Endothelial cell of umbilical vein (primary cell): ENCODE measurements around the gene NXPE3. TPM values are rescaled to one million over a fixed set of nuclear protein-coding genes. Genes with fewer than 3 reads are reported as not detected.
A peak's percentile ranks its signal among the peaks of the same experiment; 100 is the strongest.

Source experiments
- BruUV-seq: library from RNA; stranded (reverse); fragments of 400-500 nt; replicated peaks from 2 replicates; lab custom pipeline; 2021; lab: Mats Ljungman, UMichigan
- CTCF ChIA-PET: fragments of 300-600, 350-600 bp; sonication (Branson Sonifier 250); formaldehyde crosslinking; loops from one replicate; lab custom pipeline; 2021; ENCODE audit warnings: antibody characterized with exemption, inconsistent platforms; lab: Charles Lee
- POLR2A ChIA-PET: fragments of 300-600, 350-600 bp; sonication (Branson Sonifier 250); formaldehyde crosslinking; loops from one replicate; lab custom pipeline; 2021; ENCODE audit warnings: antibody characterized with exemption, inconsistent platforms; lab: Charles Lee
- DNase-seq: peaks from one replicate; pipeline ENCODE4 v3.0.0-alpha.2; 2011; ENCODE audit warnings: low read depth, low spot score
- FAIRE-seq: peaks from 2 replicates; lab custom pipeline; 2011; peaks lifted over from hg19 to GRCh38; lab: Jason Lieb, UNC
- H2AFZ ChIP-seq: 2 replicates; pipeline ENCODE4 v1.6.0; 2012; ENCODE audit warnings: low read depth, low read length, control low read depth, inconsistent platforms
- H3K27ac ChIP-seq: 2 replicates; pipeline ENCODE4 v1.5.1; 2011; ENCODE audit warnings: low read depth, mild to moderate bottlenecking, control low read depth, low read length, moderate library complexity; ENCODE audit not compliant: insufficient read depth
- H3K27me3 ChIP-seq, 2 experiments: 2 replicates each; pipeline versions ENCODE4 v1.6.0 to v1.6.1; 2011; ENCODE audit warnings: low read length in 2 of 2, mixed read lengths in 1 of 2; ENCODE audit not compliant: control insufficient read depth in 2 of 2, insufficient read depth in 2 of 2
- H3K36me3 ChIP-seq, 2 experiments: 2 replicates in 1 of 2; 3 replicates in 1 of 2; pipeline ENCODE4 v1.5.1; 2011; ENCODE audit warnings: low read length in 2 of 2, mild to moderate bottlenecking in 1 of 2, moderate library complexity in 1 of 2; ENCODE audit not compliant: control insufficient read depth in 2 of 2, insufficient read depth in 2 of 2; ENCODE audit errors: extremely low read depth in 1 of 2
- H3K4me1 ChIP-seq: 3 replicates; pipeline ENCODE4 v1.5.1; 2011; ENCODE audit warnings: mild to moderate bottlenecking, low read length; ENCODE audit not compliant: control insufficient read depth, insufficient read depth; ENCODE audit errors: extremely low read depth
- H3K4me2 ChIP-seq: 2 replicates; pipeline ENCODE4 v1.6.1; 2011; ENCODE audit warnings: low read length, control low read depth, mixed read lengths; ENCODE audit not compliant: insufficient read depth
- H3K4me3 ChIP-seq, 3 experiments: fragments of 200-600 bp in 1 of 3; sonication (generic), shearing (Covaris generic) in 1 of 3; replicated peaks in 1 of 3; 2 replicates each; pipeline ENCODE4 v1.5.1; 2011 to 2016; ENCODE audit warnings: control low read depth in 3 of 3, low read length in 3 of 3, mild to moderate bottlenecking in 2 of 3, inconsistent platforms in 1 of 3, low read depth in 1 of 3, moderate library complexity in 1 of 3; ENCODE audit not compliant: insufficient read depth in 1 of 3
- H3K79me2 ChIP-seq: 2 replicates; pipeline ENCODE4 v1.6.0; 2012; ENCODE audit warnings: low read length, inconsistent platforms; ENCODE audit not compliant: control insufficient read depth, insufficient read depth
- H3K9ac ChIP-seq: replicated peaks from 2 replicates; pipeline ENCODE3; 2011; ENCODE audit warnings: low read length, control low read depth; ENCODE audit not compliant: insufficient read depth; ENCODE audit errors: extremely low read depth
- H3K9me1 ChIP-seq: replicated peaks from 3 replicates; pipeline ENCODE4 v1.6.0; 2011; ENCODE audit warnings: mild to moderate bottlenecking, low read length; ENCODE audit not compliant: control insufficient read depth, insufficient read depth; ENCODE audit errors: extremely low read depth
- H3K9me3 ChIP-seq: replicated peaks from 2 replicates; pipeline ENCODE4 v1.5.1; 2012; ENCODE audit warnings: low read length, inconsistent platforms; ENCODE audit not compliant: control insufficient read depth, insufficient read depth
- H4K20me1 ChIP-seq: replicated peaks from 2 replicates; pipeline ENCODE3; 2011; ENCODE audit warnings: mild to moderate bottlenecking, low read length; ENCODE audit not compliant: control insufficient read depth, insufficient read depth; ENCODE audit errors: extremely low read depth
- CTCF ChIP-seq, 2 donors: IDR thresholded peaks; 1 replicate in 1 of 2; 2 replicates in 1 of 2; pipeline ENCODE4 v1.5.1; 2011; ENCODE audit warnings: low read length in 2 of 2, mild to moderate bottlenecking in 2 of 2, moderate library complexity in 2 of 2, control low read depth in 1 of 2, inconsistent platforms in 1 of 2, low read depth in 1 of 2; ENCODE audit not compliant: insufficient read depth in 1 of 2; ENCODE audit errors: extremely low read depth in 1 of 2
- EZH2 ChIP-seq: IDR thresholded peaks from 2 replicates; pipeline ENCODE4 v1.6.1; 2012; ENCODE audit warnings: borderline replicate concordance, low read depth, mild to moderate bottlenecking, moderate library complexity, low read length, inconsistent platforms; ENCODE audit not compliant: severe bottlenecking
- FOS ChIP-seq: IDR thresholded peaks from 2 replicates; pipeline ENCODE4 v1.6.1; 2011; ENCODE audit warnings: mild to moderate bottlenecking, low read length, moderate library complexity, borderline replicate concordance; ENCODE audit not compliant: insufficient read depth
- GATA2 ChIP-seq: IDR thresholded peaks from 2 replicates; pipeline ENCODE4 v1.7.0; 2011; ENCODE audit warnings: low read depth, mild to moderate bottlenecking, moderate library complexity, mixed read lengths, low read length; ENCODE audit not compliant: insufficient read length, insufficient read depth
- JUN ChIP-seq: IDR thresholded peaks from 2 replicates; pipeline ENCODE4 v1.6.1; 2011; ENCODE audit warnings: borderline replicate concordance, low read depth; ENCODE audit not compliant: insufficient read length, insufficient read depth
- MAX ChIP-seq: IDR thresholded peaks from 2 replicates; pipeline ENCODE4 v1.6.1; 2011; ENCODE audit not compliant: insufficient read depth, insufficient read length
- MYC ChIP-seq: IDR thresholded peaks from one replicate; pipeline ENCODE4 v1.6.1; 2011; ENCODE audit warnings: mild to moderate bottlenecking, low read depth, low read length
- POLR2A ChIP-seq: IDR thresholded peaks from 2 replicates; pipeline ENCODE4 v1.6.1; 2012; ENCODE audit warnings: low read depth, mild to moderate bottlenecking, control low read depth, low read length
- POLR2AphosphoS5 ChIP-seq: IDR thresholded peaks from 2 replicates; pipeline ENCODE4 v1.6.1; 2012; ENCODE audit warnings: low read depth, mild to moderate bottlenecking, control low read depth, low read length, moderate library complexity; ENCODE audit not compliant: insufficient read depth
- dilution Hi-C: fragments of 300-500 bp; cut with MboI; formaldehyde crosslinking; loops from one replicate; pipeline ENCODE4 v1.15.0; 2019; ENCODE audit warnings: low sequenced_read_pairs; ENCODE audit not compliant: extremely low pct_ligation_motif_present
- intact Hi-C: fragments of 100-400 bp; cut with micrococcal nuclease; formaldehyde crosslinking; loops from one replicate; pipeline ENCODE4 v1.10.0; 2022
- polyA plus RNA-seq, 4 experiments: library from polyadenylated mRNA; depleted of rRNA in 3 of 4; stranded (reverse) in 3 of 4; unstranded in 1 of 4; fragments of >200 nt; gene quantifications; 2 replicates each; pipeline versions ENCODE4 v1.2.1 to v1.2.3, GENCODE V29; 2011 to 2012; ENCODE audit warnings: missing spikeins in 1 of 4
- total RNA-seq: library from RNA; stranded (reverse); gene quantifications from 2 replicates; pipeline ENCODE4 v1.2.3, GENCODE V29; 2021

The NXPE3 gene
- total and polyA plus RNA-seq, 2 donors (not counting 3 experiments of a cell fraction or from before 2014, with no cell fraction given): 13.7 to 20.3 TPM

GRCh38 chr3:101784855-101785613 is 6.0 kb downstream of the NXPE3 start:
- Histone ChIP-seq H3K9me3 (no peaks in the 10 kb centered on the region), H3K79me2 (peaks cover 8% of the 10 kb centered on the region), H3K4me1 (peaks cover 17% of the 10 kb centered on the region), H3K27ac (no peak overlapping the region), H3K27me3 (no peaks in the 10 kb centered on the region), H3K9ac (no peak overlapping the region), H3K9me1 (no peaks in the 10 kb centered on the region), H2AFZ (no peak overlapping the region), H3K4me2 (no peak overlapping the region), H4K20me1 (no peaks in the 10 kb centered on the region), H3K36me3 (peaks cover 3 to 10% of the 10 kb centered on the region in 2 experiments), H3K4me3 (no peak overlapping the region)
- ChIA-PET CTCF (interaction anchor here (1.6 kb wide), 1 partner anchor 18 kb away, joined by 5 read pairs; no protein-coding TSS in a partner anchor), POLR2A (no interaction called here)
- no peak for TF ChIP-seq POLR2AphosphoS5
- no peak for TF ChIP-seq MAX
- peak; percentile 23 for DNase-seq
- FAIRE-seq: no peak
- intact Hi-C loops (no loop called here), dilution Hi-C loops (no loop called here)
- BruUV-seq: no TSS peak

- POLR2A ChIA-PET: no interaction called here
- dilution Hi-C loops (no loop called here), intact Hi-C loops (no loop called here)
- Histone ChIP-seq H3K79me2 (peaks cover 14% of the 10 kb centered on the region), H3K27ac (no peak overlapping the region), H3K4me3 (no peak overlapping the region), H2AFZ (no peak overlapping the region), H3K9me1 (no peaks in the 10 kb centered on the region), H3K4me2 (no peak overlapping the region), H4K20me1 (no peaks in the 10 kb centered on the region), H3K9ac (no peak overlapping the region), H3K4me1 (peaks cover 3% of the 10 kb centered on the region), H3K27me3 (no peaks in the 10 kb centered on the region), H3K9me3 (no peaks in the 10 kb centered on the region), H3K36me3 (no peaks in the 10 kb centered on the region)
- no TSS peak for BruUV-seq
- DNase-seq (no peak), FAIRE-seq (no peak)
- CTCF ChIA-PET: interaction anchor here (0.8 to 1.0 kb wide), 2 partner anchors 11 to 36 kb away, joined by 3 to 8 read pairs; no protein-coding TSS in a partner anchor
- TF ChIP-seq EZH2 (no peak), POLR2AphosphoS5 (no peak), GATA2 (no peak), MAX (no peak), FOS (no peak), CTCF (IDR thresholded peaks at IDR 0.05; ENCODE audit: extremely low read depth in 1 of 2, insufficient read depth in 1 of 2, low read depth in 1 of 2, low read length in 2 of 2) (no peak), JUN (no peak), MYC (no peak), POLR2A (no peak)
Observed at GRCh38 chr3:101791778-101792177, 12.8 kb downstream of the NXPE3 start.
